ENCODE measurements around the gene CELF1. TPM values are rescaled to one million over a fixed set of nuclear protein-coding genes. Genes with fewer than 3 reads are reported as not detected.

The CELF1 gene
- polyA plus RNA-seq (2012; rRNA removed) = 47.5 and 69.3 TPM in 2 replicates
- polyA plus RNA-seq (2012; cell fraction: cytosol; rRNA removed) = 39.9 and 45.4 TPM in 2 replicates
- 95.8 and 146 TPM in 2 replicates for polyA plus RNA-seq (2012; cell fraction: nucleus; rRNA removed)

DNA sequence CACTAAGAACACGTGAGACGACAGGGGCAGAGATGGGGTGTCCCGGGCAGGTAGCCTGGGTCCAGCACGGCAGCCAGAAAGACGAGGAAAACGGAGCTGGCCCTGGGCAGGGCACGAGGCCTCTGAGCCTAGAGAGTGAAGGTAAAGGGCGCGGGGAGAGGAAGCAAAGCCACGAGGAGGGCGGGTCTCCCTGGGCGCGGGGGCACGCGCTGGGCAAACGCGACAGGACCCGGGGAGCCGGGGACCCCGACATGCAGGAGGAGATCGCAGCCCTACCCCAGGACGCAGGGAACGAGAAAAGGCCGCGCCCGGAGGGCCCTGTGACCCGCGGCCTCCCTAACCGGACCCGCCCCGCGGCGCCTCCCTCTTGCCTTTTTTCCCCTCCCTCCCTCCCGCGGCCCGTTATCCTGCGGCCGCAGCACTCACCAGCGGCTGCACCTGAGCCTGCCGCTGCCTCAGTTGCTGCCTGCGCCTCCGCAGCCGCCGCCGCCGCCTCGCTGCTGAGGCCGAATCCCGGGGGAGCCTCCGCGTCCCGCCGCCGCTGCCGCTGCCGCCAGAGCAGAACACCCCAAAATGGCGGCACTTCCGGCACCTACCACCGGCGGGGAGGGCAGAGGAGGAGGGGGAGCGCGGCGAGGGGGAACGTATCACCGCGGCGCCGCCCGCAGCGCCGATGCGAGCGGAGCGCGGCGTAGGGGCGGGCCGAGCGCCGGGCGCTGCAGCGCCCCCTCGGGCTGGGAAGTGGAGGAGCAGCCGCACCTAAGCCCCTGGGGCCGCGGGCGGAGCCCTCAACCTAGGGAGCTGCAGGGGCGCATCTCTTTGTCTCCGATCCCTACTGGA lies at the start of gene CELF1:
TSS of gene CELF1 (minus strand) at position 567 of the 840 bp plus-strand sequence. CDS start 53,609 bp downstream, outside the sequence.
- peak within 1 kb of the TSS; percentile 92 for H2AFZ ChIP-seq (ENCODE audit: low read depth)
- WGBS (ENCODE audit: low lambda C conversion rate) = 2% methylated on average over 21 of the region's 89 CpGs
- ChIA-PET POLR2A (interaction anchor here (0.5 to 1.1 kb wide), 5 partner anchors 12 to 338 kb away, joined by 3 to 8 read pairs (median 3); partner anchors contain the start of genes DDB2, NUP160 and PTPMT1), CTCF (interaction anchor here (0.6 to 2.6 kb wide), 23 partner anchors 9 to 1134 kb away, joined by 3 to 21 read pairs (median 4); partner anchors contain the start of genes KBTBD4, NDUFS3 and PTPMT1)
- peaks cover 41% of the 10 kb centered on the region for H4K20me1 ChIP-seq (ENCODE audit: insufficient read depth)
- no peaks in the 10 kb centered on the region for H3K9me3 ChIP-seq
- H3K9ac ChIP-seq = peak within 1 kb of the TSS; percentile 94
- H3F3A ChIP-seq (replicated peaks; ENCODE audit: insufficient read depth) = peaks cover 16% of the 10 kb centered on the region
- H3K4me2 ChIP-seq = peak within 1 kb of the TSS; percentile 84
- peak within 1 kb of the TSS; percentile 84 to 87 for H3K27ac ChIP-seq (ENCODE audit: low read depth in 2 of 2, low read length in 1 of 2)
- peak; percentile 95 for DNase-seq
- peaks cover 54% of the 10 kb centered on the region for H3K79me2 ChIP-seq (ENCODE audit: insufficient read depth)
- H3K4me1 ChIP-seq (ENCODE audit: control insufficient read depth in 1 of 2, insufficient read depth in 2 of 2, low read depth in 1 of 2, low read length in 1 of 2) = peaks cover 3 to 24% of the 10 kb centered on the region in 2 experiments; a peak in 2 of 4 replicates
- H3K36me3 ChIP-seq (replicated peaks in 1 of 2; ENCODE audit: control insufficient read depth in 1 of 2, insufficient read depth in 2 of 2, low read length in 1 of 2) = peaks cover 2 to 20% of the 10 kb centered on the region in 2 experiments
- peak within 1 kb of the TSS; percentile 63 to 88 for H3K4me3 ChIP-seq (ENCODE audit: low read depth in 2 of 2, low read length in 1 of 2)
- H3K9me2 ChIP-seq = no peaks in the 10 kb centered on the region
- H3K27me3 ChIP-seq (ENCODE audit: insufficient read depth) = no peaks in the 10 kb centered on the region
- TF ChIP-seq, protein P1, sequence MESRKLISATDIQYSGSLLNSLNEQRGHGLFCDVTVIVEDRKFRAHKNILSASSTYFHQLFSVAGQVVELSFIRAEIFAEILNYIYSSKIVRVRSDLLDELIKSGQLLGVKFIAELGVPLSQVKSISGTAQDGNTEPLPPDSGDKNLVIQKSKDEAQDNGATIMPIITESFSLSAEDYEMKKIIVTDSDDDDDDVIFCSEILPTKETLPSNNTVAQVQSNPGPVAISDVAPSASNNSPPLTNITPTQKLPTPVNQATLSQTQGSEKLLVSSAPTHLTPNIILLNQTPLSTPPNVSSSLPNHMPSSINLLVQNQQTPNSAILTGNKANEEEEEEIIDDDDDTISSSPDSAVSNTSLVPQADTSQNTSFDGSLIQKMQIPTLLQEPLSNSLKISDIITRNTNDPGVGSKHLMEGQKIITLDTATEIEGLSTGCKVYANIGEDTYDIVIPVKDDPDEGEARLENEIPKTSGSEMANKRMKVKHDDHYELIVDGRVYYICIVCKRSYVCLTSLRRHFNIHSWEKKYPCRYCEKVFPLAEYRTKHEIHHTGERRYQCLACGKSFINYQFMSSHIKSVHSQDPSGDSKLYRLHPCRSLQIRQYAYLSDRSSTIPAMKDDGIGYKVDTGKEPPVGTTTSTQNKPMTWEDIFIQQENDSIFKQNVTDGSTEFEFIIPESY (IDR thresholded peaks at IDR 0.05; ENCODE audit: borderline replicate concordance, low read depth) = no peak
- no peak for TF ChIP-seq ELF1 (IDR thresholded peaks at IDR 0.05)
- TF ChIP-seq CTCF (IDR thresholded peaks at IDR 0.05) = peak; percentile 81
- peak; percentile 33; the same call in 1 of the 2 replicates for TF ChIP-seq NRF1 (IDR thresholded peaks at IDR 0.05; ENCODE audit: low read depth, low read length)
- TF ChIP-seq POLR2AphosphoS5 (IDR thresholded peaks at IDR 0.05; ENCODE audit: low read depth, low read length) = peak; percentile 79; the same call in 1 of the 2 replicates
- TF ChIP-seq EP300 (IDR thresholded peaks at IDR 0.05; ENCODE audit: borderline replicate concordance in 1 of 2, low read depth in 1 of 2, low read length in 1 of 2) = 0 out of 4 replicates have a peak, but pooled peaks of 1 of the 2 experiments have one; percentile 3
- peak; percentile 56 for TF ChIP-seq CHD2 (IDR thresholded peaks at IDR 0.05; ENCODE audit: low read length, partially characterized antibody)
- TF ChIP-seq EZH2phosphoT487 (IDR thresholded peaks at IDR 0.05; ENCODE audit: borderline replicate concordance, low read depth) = no peak
- TF ChIP-seq GATA2 (CRISPR knock-in tag; IDR thresholded peaks at IDR 0.05) = no peak
- peak; percentile 24; the same call in 1 of the 2 replicates for TF ChIP-seq RAD21 (IDR thresholded peaks at IDR 0.05; ENCODE audit: low read length)
- TF ChIP-seq TAF1 (IDR thresholded peaks at IDR 0.05; ENCODE audit: borderline replicate concordance, low read depth, low read length) = peak; percentile 71
- peak; percentile 77 for TF ChIP-seq GABPA (IDR thresholded peaks at IDR 0.05; ENCODE audit: low read depth)
- no peak for TF ChIP-seq RXRA (IDR thresholded peaks at IDR 0.05; ENCODE audit: borderline replicate concordance, low read depth)
- peak; percentile 86 for TF ChIP-seq MXI1 (IDR thresholded peaks at IDR 0.05; ENCODE audit: low read depth, low read length)
- TF ChIP-seq FOSL2 (IDR thresholded peaks at IDR 0.05; ENCODE audit: borderline replicate concordance, low read depth) = no peak
- no peak for TF ChIP-seq JUND (IDR thresholded peaks at IDR 0.05)
- TF ChIP-seq FOXM1 (IDR thresholded peaks at IDR 0.05; ENCODE audit: low read depth) = no peak
- TF ChIP-seq PBX3 (IDR thresholded peaks at IDR 0.05) = no peak
- TF ChIP-seq SIN3A (IDR thresholded peaks at IDR 0.05; ENCODE audit: borderline replicate concordance, low read depth, low read length) = peak; percentile 55; the same call in 1 of the 2 replicates
- TF ChIP-seq RCOR1 (IDR thresholded peaks at IDR 0.05; ENCODE audit: low read length) = no peak; the same call in 1 of the 2 replicates
- no peak for TF ChIP-seq USF1 (IDR thresholded peaks at IDR 0.05; ENCODE audit: borderline replicate concordance, low read depth)
- TF ChIP-seq, protein P2, sequence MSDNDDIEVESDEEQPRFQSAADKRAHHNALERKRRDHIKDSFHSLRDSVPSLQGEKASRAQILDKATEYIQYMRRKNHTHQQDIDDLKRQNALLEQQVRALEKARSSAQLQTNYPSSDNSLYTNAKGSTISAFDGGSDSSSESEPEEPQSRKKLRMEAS (IDR thresholded peaks at IDR 0.05; ENCODE audit: low read depth) = peak; percentile 85
- TF ChIP-seq, protein P3, sequence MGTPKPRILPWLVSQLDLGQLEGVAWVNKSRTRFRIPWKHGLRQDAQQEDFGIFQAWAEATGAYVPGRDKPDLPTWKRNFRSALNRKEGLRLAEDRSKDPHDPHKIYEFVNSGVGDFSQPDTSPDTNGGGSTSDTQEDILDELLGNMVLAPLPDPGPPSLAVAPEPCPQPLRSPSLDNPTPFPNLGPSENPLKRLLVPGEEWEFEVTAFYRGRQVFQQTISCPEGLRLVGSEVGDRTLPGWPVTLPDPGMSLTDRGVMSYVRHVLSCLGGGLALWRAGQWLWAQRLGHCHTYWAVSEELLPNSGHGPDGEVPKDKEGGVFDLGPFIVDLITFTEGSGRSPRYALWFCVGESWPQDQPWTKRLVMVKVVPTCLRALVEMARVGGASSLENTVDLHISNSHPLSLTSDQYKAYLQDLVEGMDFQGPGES (IDR thresholded peaks at IDR 0.05; ENCODE audit: low read depth, low read length) = no peak
- no peak for TF ChIP-seq NFIC (IDR thresholded peaks at IDR 0.05; ENCODE audit: borderline replicate concordance)
- 0 out of 2 replicates have a peak, but pooled peaks have one; percentile 30 for TF ChIP-seq TEAD4 (IDR thresholded peaks at IDR 0.05; ENCODE audit: borderline replicate concordance, insufficient read depth)
